OCI-LY1 (cell line): ENCODE results near the gene STAMBPL1.

Experiments
- CTCF ChIP-seq: fragments of 200-600 bp; sonication (generic), shearing (Covaris generic); IDR thresholded peaks from 2 replicates; pipeline ENCODE4 v1.5.1; 2017; ENCODE audit warnings: mild to moderate bottlenecking, antibody characterized with exemption, low read length, moderate library complexity, mixed read lengths
- EZH2 ChIP-seq: fragments of 200-600 bp; sonication (generic), shearing (Covaris generic); IDR thresholded peaks from 2 replicates; pipeline ENCODE4 v1.8.0; 2017; ENCODE audit warnings: borderline replicate concordance, mixed run types, mild to moderate bottlenecking, antibody characterized with exemption, low read length, moderate library complexity, mixed read lengths

- TF ChIP-seq CTCF (no peak), EZH2 (no peak)
Observed at GRCh38 chr10:88893611-88894010, 13.6 kb downstream of the STAMBPL1 start.
